ENCODE data around the gene SYNPO2.

- no peak for TF ChIP-seq REST (IDR thresholded peaks at IDR 0.05; ENCODE audit: low read depth)
- TF ChIP-seq FOXM1 (IDR thresholded peaks at IDR 0.05; ENCODE audit: borderline replicate concordance, low read depth), result no peak
- no peak for TF ChIP-seq EP300 (IDR thresholded peaks at IDR 0.05; ENCODE audit: borderline replicate concordance)
- TF ChIP-seq CREB1 (IDR thresholded peaks at IDR 0.05; ENCODE audit: low read depth), result no peak
- no peak for TF ChIP-seq YY1 (IDR thresholded peaks at IDR 0.05; ENCODE audit: low read depth)
- TF ChIP-seq RAD21 (IDR thresholded peaks at IDR 0.05; ENCODE audit: low read depth), result no peak
- no peak for TF ChIP-seq USF1 (IDR thresholded peaks at IDR 0.05)
- no peak for TF ChIP-seq MAX (IDR thresholded peaks at IDR 0.05)
- TF ChIP-seq CEBPB (IDR thresholded peaks at IDR 0.05), result no peak
- no peak for TF ChIP-seq NFIC (IDR thresholded peaks at IDR 0.05)
- TF ChIP-seq ZBTB7A (IDR thresholded peaks at IDR 0.05; ENCODE audit: low read depth), result no peak
- no peak for TF ChIP-seq TCF12 (IDR thresholded peaks at IDR 0.05; ENCODE audit: low read depth)
- TF ChIP-seq TAF1 (IDR thresholded peaks at IDR 0.05; ENCODE audit: low read depth), result no peak
These were observed 152.1 kb downstream of the SYNPO2 start for GRCh38 chr4:119040694-119041185.
